Fibroblast of lung (primary cell): Measurements from ENCODE around the gene VIPR2. TPM values are rescaled to one million over a fixed set of nuclear protein-coding genes. Genes with fewer than 3 reads are reported as not detected.

ENCODE experiments used
- DNase-seq, 2 donors: peaks; one replicate each; pipeline versions ENCODE4 v3.0.0 to v3.0.0-alpha.2; 2010; ENCODE audit warnings: low read depth in 2 of 2
- H2AFZ ChIP-seq: 2 replicates; pipeline ENCODE4 v1.5.1; 2012; ENCODE audit warnings: low read length, control low read depth, inconsistent platforms
- H3K27ac ChIP-seq: 2 replicates; pipeline ENCODE4 v1.5.1; 2011; ENCODE audit warnings: low read length, control low read depth; ENCODE audit not compliant: insufficient read depth
- H3K27me3 ChIP-seq: 2 replicates; pipeline ENCODE4 v1.5.1; 2011; ENCODE audit warnings: mild to moderate bottlenecking, low read length; ENCODE audit not compliant: control insufficient read depth, insufficient read depth
- H3K36me3 ChIP-seq: 2 replicates; pipeline ENCODE4 v1.5.1; 2011; ENCODE audit warnings: low read length; ENCODE audit not compliant: control insufficient read depth, insufficient read depth
- H3K4me1 ChIP-seq: 2 replicates; pipeline ENCODE4 v1.5.1; 2011; ENCODE audit warnings: low read length; ENCODE audit not compliant: control insufficient read depth, insufficient read depth; ENCODE audit errors: extremely low read depth
- H3K4me2 ChIP-seq: 2 replicates; pipeline ENCODE4 v1.5.1; 2011; ENCODE audit warnings: low read length, control low read depth; ENCODE audit not compliant: insufficient read depth; ENCODE audit errors: extremely low read depth
- H3K4me3 ChIP-seq, 4 experiments: fragments of 200-600 bp in 1 of 4; sonication (generic) in 1 of 4; replicated peaks in 1 of 4; 2 replicates each; pipeline ENCODE4 v1.5.1; 2011 to 2016; ENCODE audit warnings: low read length in 4 of 4, low read depth in 3 of 4, mild to moderate bottlenecking in 3 of 4, control low read depth in 2 of 4, inconsistent platforms in 1 of 4, mixed read lengths in 1 of 4; ENCODE audit not compliant: insufficient read depth in 1 of 4; ENCODE audit errors: control extremely low read depth in 1 of 4
- H3K79me2 ChIP-seq: 2 replicates; pipeline ENCODE4 v1.5.1; 2012; ENCODE audit warnings: mild to moderate bottlenecking, low read length, inconsistent platforms; ENCODE audit not compliant: control insufficient read depth, insufficient read depth
- H3K9ac ChIP-seq: 2 replicates; pipeline ENCODE4 v1.5.1; 2011; ENCODE audit warnings: mild to moderate bottlenecking, low read length, control low read depth; ENCODE audit not compliant: insufficient read depth
- H3K9me3 ChIP-seq: 2 replicates; pipeline ENCODE4 v1.5.1; 2012; ENCODE audit warnings: low read depth, low read length; ENCODE audit not compliant: control insufficient read depth, insufficient read depth
- H4K20me1 ChIP-seq: 2 replicates; pipeline ENCODE4 v1.5.1; 2011; ENCODE audit warnings: low read length; ENCODE audit not compliant: control insufficient read depth, insufficient read depth; ENCODE audit errors: extremely low read depth
- EZH2 ChIP-seq: IDR thresholded peaks from 2 replicates; pipeline ENCODE4 v1.5.1; 2012; ENCODE audit warnings: low read length, control low read depth, mild to moderate bottlenecking; ENCODE audit errors: missing control alignments
- polyA plus RNA-seq, 2 donors: library from polyadenylated mRNA; depleted of rRNA in 1 of 2; stranded (reverse) in 1 of 2; unstranded in 1 of 2; fragments of >200 nt; gene quantifications; 2 replicates each; pipeline ENCODE4 v1.2.1, GENCODE V29; 2011 to 2012; ENCODE audit warnings: missing spikeins in 1 of 2
- total RNA-seq: library from RNA; depleted of rRNA; stranded (reverse); fragments of >200 nt; gene quantifications from 2 replicates; pipeline ENCODE4 v1.2.1, GENCODE V29; 2014
- TF ChIP-seq, protein P1 (sequence below), 2 donors: IDR thresholded peaks in 1 of 2; conservative IDR thresholded peaks in 1 of 2; 1 replicate in 1 of 2; 2 replicates in 1 of 2; pipeline ENCODE4 v1.5.1; 2011 to 2012; ENCODE audit warnings: low read length in 2 of 2, control low read depth in 1 of 2, inconsistent platforms in 1 of 2, low read depth in 1 of 2, mild to moderate bottlenecking in 1 of 2

The VIPR2 gene
- total and polyA plus RNA-seq, 2 donors (not counting 1 experiment from before 2014, with no cell fraction given) = not detected

DNA sequence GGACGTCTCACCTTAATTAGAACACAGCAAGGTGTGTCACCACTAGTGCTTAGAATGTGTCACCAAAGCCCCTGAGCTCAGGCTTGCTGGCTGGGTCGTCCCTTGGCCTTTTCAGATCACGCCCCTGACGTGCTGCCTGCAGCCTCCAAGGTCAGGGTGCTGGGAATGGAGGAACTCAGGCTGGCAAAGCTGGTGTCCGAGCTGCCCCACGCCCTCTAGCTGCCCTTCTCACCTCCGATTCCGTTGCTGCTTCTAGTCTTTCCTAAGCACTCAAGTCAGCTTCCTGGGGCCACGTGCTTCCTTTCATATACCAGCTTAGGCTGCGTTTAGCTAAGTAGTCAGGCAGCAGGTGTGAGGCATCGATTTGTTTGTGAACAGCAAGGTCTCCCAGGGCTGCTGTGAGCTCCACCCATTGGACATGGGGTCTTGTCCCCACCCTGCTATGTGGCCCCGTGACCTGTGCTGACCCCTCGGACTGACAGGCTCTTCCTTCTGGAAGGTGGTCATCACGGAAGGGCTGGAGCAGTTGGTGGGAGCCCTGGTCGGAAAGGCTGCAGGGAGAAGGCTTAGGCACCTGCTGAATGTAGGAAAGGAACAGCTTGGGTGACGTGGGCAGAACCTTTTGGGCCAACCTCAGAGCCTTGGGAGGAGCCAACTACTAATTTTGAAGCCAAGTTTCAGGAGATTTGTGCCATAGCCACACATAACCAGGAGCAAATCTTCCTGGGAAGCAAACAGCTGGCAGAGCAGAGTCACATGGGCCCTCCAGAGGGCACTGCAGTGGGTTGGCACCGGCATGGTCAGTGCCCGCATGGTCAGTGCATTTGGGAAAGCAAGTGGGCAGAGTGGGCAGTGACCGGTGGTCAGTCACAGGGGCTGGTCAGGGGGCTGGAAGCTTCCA lies 28.8 kb downstream of the VIPR2 start:
- no peak overlapping the region for H3K4me3 ChIP-seq
- DNase-seq = no peak
- no peaks in the 10 kb centered on the region for H3K79me2 ChIP-seq
- no peak overlapping the region for H2AFZ ChIP-seq
- TF ChIP-seq, protein P1, sequence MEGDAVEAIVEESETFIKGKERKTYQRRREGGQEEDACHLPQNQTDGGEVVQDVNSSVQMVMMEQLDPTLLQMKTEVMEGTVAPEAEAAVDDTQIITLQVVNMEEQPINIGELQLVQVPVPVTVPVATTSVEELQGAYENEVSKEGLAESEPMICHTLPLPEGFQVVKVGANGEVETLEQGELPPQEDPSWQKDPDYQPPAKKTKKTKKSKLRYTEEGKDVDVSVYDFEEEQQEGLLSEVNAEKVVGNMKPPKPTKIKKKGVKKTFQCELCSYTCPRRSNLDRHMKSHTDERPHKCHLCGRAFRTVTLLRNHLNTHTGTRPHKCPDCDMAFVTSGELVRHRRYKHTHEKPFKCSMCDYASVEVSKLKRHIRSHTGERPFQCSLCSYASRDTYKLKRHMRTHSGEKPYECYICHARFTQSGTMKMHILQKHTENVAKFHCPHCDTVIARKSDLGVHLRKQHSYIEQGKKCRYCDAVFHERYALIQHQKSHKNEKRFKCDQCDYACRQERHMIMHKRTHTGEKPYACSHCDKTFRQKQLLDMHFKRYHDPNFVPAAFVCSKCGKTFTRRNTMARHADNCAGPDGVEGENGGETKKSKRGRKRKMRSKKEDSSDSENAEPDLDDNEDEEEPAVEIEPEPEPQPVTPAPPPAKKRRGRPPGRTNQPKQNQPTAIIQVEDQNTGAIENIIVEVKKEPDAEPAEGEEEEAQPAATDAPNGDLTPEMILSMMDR (conservative IDR thresholded peaks at IDR 0.05 in 1 of 2, IDR thresholded peaks at IDR 0.05 in 1 of 2; ENCODE audit: low read depth in 1 of 2, low read length in 2 of 2) = no peak
- no peak for TF ChIP-seq EZH2
- H4K20me1 ChIP-seq = no peaks in the 10 kb centered on the region
- no peak overlapping the region for H3K27ac ChIP-seq
- H3K4me1 ChIP-seq = no peaks in the 10 kb centered on the region
- H3K27me3 ChIP-seq = no peaks in the 10 kb centered on the region
- no peak overlapping the region for H3K9ac ChIP-seq
- H3K36me3 ChIP-seq = no peaks in the 10 kb centered on the region
- no peaks in the 10 kb centered on the region for H3K9me3 ChIP-seq
- H3K4me2 ChIP-seq = no peak overlapping the region

DNA sequence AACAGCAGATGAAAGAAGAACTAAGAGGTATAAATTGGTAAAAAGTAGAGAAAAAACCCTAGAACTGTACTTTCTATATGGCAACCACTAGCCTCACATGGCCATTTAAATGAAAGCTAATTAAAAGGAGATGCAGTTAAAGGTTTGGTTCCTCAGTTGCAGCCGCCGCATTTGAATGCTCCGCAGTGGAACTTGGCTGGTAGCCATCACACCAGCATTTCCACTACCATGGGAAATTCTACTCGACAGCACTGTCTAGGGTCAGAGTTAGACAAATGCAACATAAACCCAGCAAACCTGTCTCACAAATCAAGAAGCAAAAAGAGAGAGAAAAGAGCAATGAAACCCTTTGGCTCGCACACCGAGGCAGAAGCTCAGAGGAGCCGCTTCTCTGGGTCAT lies 29.7 kb downstream of the VIPR2 start:
- Histone ChIP-seq H3K27me3 (no peaks in the 10 kb centered on the region), H3K27ac (no peak overlapping the region), H3K9me3 (no peaks in the 10 kb centered on the region), H3K36me3 (no peaks in the 10 kb centered on the region), H3K4me1 (no peaks in the 10 kb centered on the region), H2AFZ (no peak overlapping the region), H3K4me3 (no peak overlapping the region), H3K79me2 (no peaks in the 10 kb centered on the region), H3K4me2 (no peak overlapping the region), H3K9ac (no peak overlapping the region), H4K20me1 (no peaks in the 10 kb centered on the region)
- no peak for TF ChIP-seq EZH2
- TF ChIP-seq, protein P1 (conservative IDR thresholded peaks at IDR 0.05 in 1 of 2, IDR thresholded peaks at IDR 0.05 in 1 of 2; ENCODE audit: low read depth in 1 of 2, low read length in 2 of 2) = no peak
- no peak for DNase-seq

DNA sequence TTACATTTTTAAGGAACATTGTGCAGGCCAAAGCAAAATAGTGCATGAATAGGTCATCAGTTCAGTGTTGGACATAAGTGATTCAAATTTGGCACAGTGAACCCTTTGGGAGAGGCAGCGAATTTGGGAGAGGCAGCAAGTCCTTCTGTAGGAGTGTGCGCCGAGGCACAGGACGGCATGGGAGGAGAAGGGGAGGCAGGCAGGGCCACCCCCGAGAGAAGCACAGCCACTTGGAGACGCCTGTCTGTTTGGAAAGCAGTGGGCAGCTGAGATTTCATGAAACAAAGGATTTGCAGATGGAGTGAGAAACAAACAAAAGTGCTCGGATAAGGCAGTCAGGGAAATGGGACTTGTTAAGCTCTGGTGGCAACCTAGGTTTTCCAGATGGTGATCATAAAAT lies 30.6 kb downstream of the VIPR2 start:
- Histone ChIP-seq H2AFZ (no peak overlapping the region), H3K4me2 (no peak overlapping the region), H3K27me3 (no peaks in the 10 kb centered on the region), H3K9me3 (no peaks in the 10 kb centered on the region), H3K79me2 (no peaks in the 10 kb centered on the region), H3K36me3 (no peaks in the 10 kb centered on the region), H3K4me1 (no peaks in the 10 kb centered on the region), H3K9ac (no peak overlapping the region), H3K27ac (no peak overlapping the region), H4K20me1 (no peaks in the 10 kb centered on the region), H3K4me3 (no peak overlapping the region)
- no peak for DNase-seq
- no peak for TF ChIP-seq EZH2
- TF ChIP-seq, protein P1 (conservative IDR thresholded peaks at IDR 0.05 in 1 of 2, IDR thresholded peaks at IDR 0.05 in 1 of 2; ENCODE audit: low read depth in 1 of 2, low read length in 2 of 2) = no peak
